AG09309 (cell line): ENCODE measurements around the gene MPPED2.

ENCODE experiments used
- DNase-seq: peaks from one replicate; pipeline ENCODE4 v3.0.0-alpha.2; 2010; ENCODE audit warnings: low read depth
- H3K4me3 ChIP-seq: 2 replicates; pipeline ENCODE4 v1.5.1; 2011; ENCODE audit warnings: mild to moderate bottlenecking, low read depth, low read length, moderate library complexity; ENCODE audit not compliant: control insufficient read depth
- TF ChIP-seq, protein P1 (sequence below): IDR thresholded peaks from 2 replicates; pipeline ENCODE4 v1.5.1; 2011; ENCODE audit warnings: mild to moderate bottlenecking, low read depth, low read length, inconsistent platforms; ENCODE audit not compliant: insufficient read depth, control insufficient read depth; ENCODE audit errors: missing control alignments

Gene MPPED2

DNA sequence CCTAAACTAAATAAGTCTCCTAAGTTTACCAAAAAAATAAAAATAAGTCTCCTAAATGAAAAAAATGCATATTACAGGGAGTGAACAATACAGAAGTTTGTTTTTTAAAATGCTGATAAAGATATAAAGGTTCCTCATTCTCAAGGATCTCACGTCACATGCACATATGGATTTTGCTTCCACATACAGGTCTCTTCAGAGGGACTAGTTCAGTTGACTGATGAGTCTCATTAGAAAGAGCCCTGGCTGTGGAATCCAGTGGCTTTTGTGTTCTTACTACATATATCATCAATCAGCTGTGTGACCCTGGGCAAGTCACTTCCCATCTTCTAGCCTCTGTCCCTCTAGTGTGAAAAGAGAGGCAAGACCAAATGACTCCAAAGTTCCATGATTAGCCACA, 43.1 kb downstream of the MPPED2 start:
- H3K4me3 ChIP-seq, result no peak overlapping the region
- TF ChIP-seq, protein P1, sequence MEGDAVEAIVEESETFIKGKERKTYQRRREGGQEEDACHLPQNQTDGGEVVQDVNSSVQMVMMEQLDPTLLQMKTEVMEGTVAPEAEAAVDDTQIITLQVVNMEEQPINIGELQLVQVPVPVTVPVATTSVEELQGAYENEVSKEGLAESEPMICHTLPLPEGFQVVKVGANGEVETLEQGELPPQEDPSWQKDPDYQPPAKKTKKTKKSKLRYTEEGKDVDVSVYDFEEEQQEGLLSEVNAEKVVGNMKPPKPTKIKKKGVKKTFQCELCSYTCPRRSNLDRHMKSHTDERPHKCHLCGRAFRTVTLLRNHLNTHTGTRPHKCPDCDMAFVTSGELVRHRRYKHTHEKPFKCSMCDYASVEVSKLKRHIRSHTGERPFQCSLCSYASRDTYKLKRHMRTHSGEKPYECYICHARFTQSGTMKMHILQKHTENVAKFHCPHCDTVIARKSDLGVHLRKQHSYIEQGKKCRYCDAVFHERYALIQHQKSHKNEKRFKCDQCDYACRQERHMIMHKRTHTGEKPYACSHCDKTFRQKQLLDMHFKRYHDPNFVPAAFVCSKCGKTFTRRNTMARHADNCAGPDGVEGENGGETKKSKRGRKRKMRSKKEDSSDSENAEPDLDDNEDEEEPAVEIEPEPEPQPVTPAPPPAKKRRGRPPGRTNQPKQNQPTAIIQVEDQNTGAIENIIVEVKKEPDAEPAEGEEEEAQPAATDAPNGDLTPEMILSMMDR, result no peak
- DNase-seq, result no peak

DNA sequence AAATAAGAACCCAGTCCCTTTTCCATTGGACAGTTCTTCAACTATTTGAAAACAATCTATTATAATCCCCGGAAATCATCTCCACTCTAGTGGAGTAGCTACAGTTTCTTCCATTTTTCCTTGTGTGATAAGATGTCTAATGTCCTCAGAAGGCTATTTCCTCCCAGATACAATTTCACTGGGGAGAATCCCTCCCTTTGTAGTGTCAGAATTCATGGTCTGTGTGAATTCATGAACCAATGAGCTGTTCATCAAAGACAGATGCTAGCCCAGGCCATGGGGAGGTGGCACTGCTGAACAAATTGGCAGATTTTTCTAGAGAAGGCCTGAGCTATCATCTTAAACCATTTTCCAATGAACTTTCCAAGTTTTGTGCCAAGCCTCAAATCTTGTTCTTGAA, 45.4 kb downstream of the MPPED2 start:
- TF ChIP-seq, protein P1, result no peak
- no peak overlapping the region for H3K4me3 ChIP-seq
- DNase-seq, result no peak

DNA sequence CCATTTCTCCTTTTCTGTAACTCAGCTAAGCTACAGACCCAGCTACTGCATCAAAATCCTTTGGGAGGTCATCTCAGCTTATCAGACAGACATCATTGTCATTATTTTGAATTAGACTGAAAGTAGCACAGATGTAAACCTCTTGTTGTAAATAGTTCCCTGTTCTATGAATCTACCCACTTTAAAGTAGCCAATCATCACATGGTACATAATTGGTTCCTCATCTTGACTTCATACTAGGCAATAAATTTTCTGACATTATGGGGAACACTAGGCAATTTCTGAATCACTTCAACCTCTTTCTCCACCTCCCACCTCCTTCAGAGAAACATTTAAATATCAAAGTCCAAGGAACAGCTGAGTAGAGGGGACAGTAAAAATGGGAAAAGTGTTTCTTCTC, 47.9 kb downstream of the MPPED2 start:
- TF ChIP-seq, protein P1, result no peak
- no peak overlapping the region for H3K4me3 ChIP-seq
- DNase-seq, result no peak

DNA sequence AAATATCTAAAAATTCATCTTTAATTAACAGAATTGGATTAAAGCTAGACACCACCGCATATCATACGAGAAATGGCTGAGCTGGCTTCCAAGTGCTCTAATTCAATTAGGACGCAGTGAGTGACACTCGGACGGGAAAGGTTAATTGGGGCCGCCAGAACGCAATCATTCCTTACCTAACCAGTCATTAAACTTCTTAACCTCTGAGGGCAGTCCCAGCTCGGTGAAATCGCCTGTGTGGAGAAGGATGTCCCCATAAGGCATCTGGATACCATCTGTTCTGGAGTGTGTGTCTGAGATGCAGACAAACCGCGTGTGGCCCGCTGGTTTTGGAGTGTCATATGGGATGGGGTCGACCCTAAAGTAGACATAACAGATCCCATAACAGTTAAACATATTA, 50.3 kb downstream of the MPPED2 start:
- DNase-seq, result no peak
- H3K4me3 ChIP-seq, result no peak overlapping the region
- TF ChIP-seq, protein P1, result no peak

DNA sequence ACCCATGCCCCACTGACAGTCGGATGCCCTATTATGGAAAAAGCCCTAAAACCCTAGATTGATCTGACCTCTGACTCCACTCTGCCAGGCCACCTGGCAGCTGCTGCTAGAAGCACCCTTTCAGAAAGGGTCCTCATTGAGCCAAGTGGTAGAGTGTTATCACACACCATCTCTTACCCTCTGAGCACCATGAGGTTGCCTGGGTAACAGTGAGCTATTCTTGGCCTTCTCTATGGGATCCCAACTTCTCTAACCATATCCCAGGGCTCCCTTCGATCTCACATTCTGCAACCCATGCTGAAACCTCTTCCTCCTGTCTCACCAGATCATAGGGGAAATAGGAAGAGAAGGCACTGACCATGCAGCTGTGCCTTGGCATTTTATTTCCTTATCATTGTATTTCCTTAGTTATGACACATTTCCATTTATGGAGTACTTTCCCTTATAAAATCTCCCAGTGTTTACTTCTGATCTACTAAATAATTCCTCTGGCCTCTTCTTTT, 52.7 kb downstream of the MPPED2 start:
- no peak overlapping the region for H3K4me3 ChIP-seq
- TF ChIP-seq, protein P1, result no peak
- no peak for DNase-seq

DNA sequence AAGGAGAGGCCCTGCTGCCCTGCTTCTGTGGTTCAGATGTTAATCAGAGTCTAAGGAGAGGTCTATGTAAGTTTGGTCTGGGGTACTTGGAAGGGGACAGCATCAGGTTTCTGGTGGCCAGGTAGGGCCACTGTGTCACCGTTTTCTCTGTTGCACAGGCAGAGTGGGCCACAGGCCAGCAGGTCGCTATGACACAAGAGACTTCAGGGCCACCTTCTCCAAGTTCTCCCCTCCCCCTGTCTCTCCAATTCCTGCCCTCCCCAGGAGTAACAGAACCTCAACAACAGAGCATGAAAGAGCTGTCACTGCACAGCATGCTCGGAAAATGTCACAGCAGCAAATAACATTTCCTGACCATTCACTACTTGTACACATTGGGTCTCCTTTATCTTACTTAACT, 58.6 kb downstream of the MPPED2 start:
- H3K4me3 ChIP-seq, result no peak overlapping the region
- TF ChIP-seq, protein P1, result no peak
- no peak for DNase-seq

DNA sequence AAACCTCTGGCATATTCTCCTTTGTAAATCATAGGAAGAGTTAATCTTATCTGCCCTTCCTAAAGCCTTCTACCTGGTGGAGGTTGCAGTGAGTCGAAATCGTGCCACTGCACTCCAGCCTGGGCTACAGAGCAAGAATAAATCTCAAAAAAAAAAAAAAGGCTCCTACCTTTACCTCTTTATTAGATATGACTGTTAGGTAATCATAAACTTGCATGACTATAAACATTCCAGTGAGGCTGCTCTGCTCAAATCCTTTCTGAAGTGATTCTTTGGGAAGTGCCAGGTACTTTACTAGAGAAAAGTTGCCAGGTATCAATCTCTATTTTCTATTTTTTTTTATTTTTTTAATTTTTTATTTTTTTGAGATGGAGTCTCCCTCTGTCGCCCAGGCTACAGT, 59.6 kb downstream of the MPPED2 start:
- DNase-seq, result no peak
- no peak overlapping the region for H3K4me3 ChIP-seq
- TF ChIP-seq, protein P1, result no peak
